Activated CD4-positive, alpha-beta memory T cell treated with anti-CD3 and anti-CD28 coated beads, Interleukin-2, amount 10 ng/mL, durations not matched to agents 7 days and 5 days (primary cell): Measurements from ENCODE around the gene DEK. TPM values are rescaled to one million over a fixed set of nuclear protein-coding genes. Genes with fewer than 3 reads are reported as not detected.
"Not testable (repeated sequence)": the region's sequence is repeated elsewhere in the genome, so short reads cannot be mapped to it uniquely, and the experiment has no call there.

Source experiments
- CTCF ChIA-PET: fragments of 350-600 bp; sonication (Branson Sonifier 250); formaldehyde crosslinking; loops from one replicate; lab custom pipeline; 2021; ENCODE audit warnings: antibody characterized with exemption, inconsistent platforms; lab: Charles Lee
- POLR2A ChIA-PET: fragments of 350-600 bp; sonication (Branson Sonifier 250); formaldehyde crosslinking; loops from one replicate; lab custom pipeline; 2021; ENCODE audit warnings: antibody characterized with exemption; lab: Charles Lee
- DNase-seq: peaks from one replicate; pipeline ENCODE4 v3.0.0-alpha.2; 2020
- H3K27ac Mint-ChIP-seq: one replicate; pipeline ENCODE4 v1.8.0; 2021; ENCODE audit warnings: mild to moderate bottlenecking, mixed read lengths
- H3K27me3 Mint-ChIP-seq: one replicate; pipeline ENCODE4 v1.8.0; 2021; ENCODE audit warnings: mixed read lengths
- H3K36me3 Mint-ChIP-seq: one replicate; pipeline ENCODE4 v1.8.0; 2021; ENCODE audit warnings: low read depth, mixed read lengths
- H3K4me1 Mint-ChIP-seq: one replicate; pipeline ENCODE4 v1.8.0; 2021; ENCODE audit warnings: mixed read lengths
- H3K4me3 Mint-ChIP-seq: one replicate; pipeline ENCODE4 v1.8.0; 2021; ENCODE audit warnings: mild to moderate bottlenecking, mixed read lengths
- H3K9me3 Mint-ChIP-seq: one replicate; pipeline ENCODE4 v1.8.0; 2021; ENCODE audit warnings: mixed read lengths
- total RNA-seq, 2 experiments: library from RNA; stranded (reverse); gene quantifications; one replicate each; pipeline ENCODE4 v1.2.3, GENCODE V29; 2021

DEK gene
- total RNA-seq, 2 experiments from 2014 or later, result 194 to 203 TPM

DNA sequence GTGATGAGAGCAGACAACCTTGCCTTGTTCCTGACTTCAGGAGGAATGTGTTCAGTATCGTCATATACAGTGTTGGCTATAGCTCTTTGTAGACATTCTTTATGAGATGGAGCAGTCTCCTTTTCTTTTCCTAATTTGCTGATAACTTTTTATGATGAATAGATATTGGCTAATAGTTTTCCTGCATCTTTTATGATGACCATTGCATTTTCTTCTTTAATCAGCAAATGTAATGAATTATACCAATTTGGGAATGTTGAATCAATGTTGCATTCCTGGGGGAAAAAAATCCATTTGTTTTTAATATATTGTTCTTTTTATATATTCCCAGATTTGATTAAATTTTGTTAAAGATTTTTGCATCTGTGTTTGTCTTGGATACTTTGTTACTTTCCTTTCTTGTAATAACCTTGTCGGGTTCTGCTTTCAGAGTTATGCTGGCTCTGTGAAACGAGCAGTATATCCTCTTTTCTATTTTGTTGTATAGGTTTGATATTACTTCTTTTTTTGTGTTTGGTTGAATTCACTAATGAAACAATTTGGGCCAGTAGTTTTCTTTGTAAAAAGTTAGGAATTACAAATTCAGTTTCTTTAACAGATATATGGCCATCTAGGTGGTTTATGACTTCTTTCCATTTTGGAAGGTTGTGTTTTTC is 85.2 kb downstream of the DEK start:
- ChIA-PET POLR2A (no interaction called here), CTCF (no interaction called here)
- H3K27ac Mint-ChIP-seq, result no peak overlapping the region
- no peaks in the 10 kb centered on the region for H3K27me3 Mint-ChIP-seq
- DNase-seq, result no peak
- H3K4me1 Mint-ChIP-seq, result no peaks in the 10 kb centered on the region
- H3K4me3 Mint-ChIP-seq, result no peak overlapping the region
- peaks cover 4% of the 10 kb centered on the region for H3K9me3 Mint-ChIP-seq
- peaks cover 28% of the 10 kb centered on the region for H3K36me3 Mint-ChIP-seq

DNA sequence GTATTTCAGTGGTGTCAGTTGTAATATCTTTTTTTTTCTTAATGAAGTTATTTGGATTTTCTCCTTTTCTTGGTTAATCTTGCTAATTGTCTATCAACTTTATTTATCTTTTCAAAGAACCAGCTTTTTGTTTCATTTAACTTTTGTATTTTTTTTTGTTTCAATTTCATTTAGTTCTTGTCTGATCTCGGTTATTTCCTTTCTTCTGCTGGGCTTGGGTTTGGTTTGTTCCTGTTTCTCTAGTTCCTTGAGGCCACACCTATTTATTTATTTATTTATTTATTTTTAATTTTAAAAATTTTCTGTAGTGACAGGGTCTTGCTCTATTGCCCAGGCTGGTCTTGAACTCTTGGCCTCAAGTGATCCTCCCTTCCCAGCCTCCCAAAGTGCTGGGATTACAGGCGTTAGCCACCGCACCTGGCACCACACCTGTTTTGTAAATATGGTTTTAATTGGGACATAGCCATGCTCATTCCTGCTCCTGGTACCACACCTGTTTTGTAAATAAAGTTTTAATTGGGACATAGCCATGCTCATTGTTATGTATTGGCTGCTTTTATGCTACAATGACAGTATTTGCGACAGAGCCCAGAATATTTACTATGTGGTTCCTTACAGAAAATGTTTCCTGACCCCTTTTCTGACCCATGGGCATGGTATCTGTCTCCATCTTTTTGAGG is 86.9 kb downstream of the DEK start:
- peaks cover 4% of the 10 kb centered on the region for H3K9me3 Mint-ChIP-seq
- DNase-seq, result no peak
- ChIA-PET CTCF (no interaction called here), POLR2A (no interaction called here)
- H3K36me3 Mint-ChIP-seq, result peaks cover 32% of the 10 kb centered on the region
- no peak overlapping the region for H3K27ac Mint-ChIP-seq
- no peaks in the 10 kb centered on the region for H3K4me1 Mint-ChIP-seq
- H3K4me3 Mint-ChIP-seq, result no peak overlapping the region
- no peaks in the 10 kb centered on the region for H3K27me3 Mint-ChIP-seq

GRCh38 chr6:18176198-18176597 is 88.1 kb downstream of the DEK start:
- DNase-seq, H3K27ac Mint-ChIP-seq, H3K4me3 Mint-ChIP-seq, H3K9me3 Mint-ChIP-seq, CTCF ChIA-PET, POLR2A ChIA-PET, H3K27me3 Mint-ChIP-seq, H3K4me1 Mint-ChIP-seq: not testable (repeated sequence)
- peaks cover 39% of the 10 kb centered on the region for H3K36me3 Mint-ChIP-seq

Other genes starting within 250 kb of the DEK start
- gene NHLRC1, start 141.9 kb downstream of the DEK start, total RNA-seq, result under 1 TPM; 0.15 to 0.20 TPM
- 1 to 10 TPM; 6.7 to 6.8 TPM for gene TPMT, start 109.5 kb downstream of the DEK start, total RNA-seq
- gene KDM1B, start 109.1 kb downstream of the DEK start, total RNA-seq, result 10 to 100 TPM in 1 of 2 experiments, 1 to 10 TPM in 1; 9.1 to 10.8 TPM
- 1 to 10 TPM; 1.3 to 2.0 TPM for gene RNF144B, start 122.8 kb upstream of the DEK start, total RNA-seq